ENCODE results near the gene GDPD2. TPM values are rescaled to one million over a fixed set of nuclear protein-coding genes. Genes with fewer than 3 reads are reported as not detected.

The GDPD2 gene
- total RNA-seq, 2 donors from 2014 or later: not detected

GRCh38 chrX:70468709-70469108 lies 45.6 kb downstream of the GDPD2 start:
- intact Hi-C loops (cut with DNase I): no loop called here
- no peak for DNase-seq (ENCODE audit: low spot score)
- 97% methylated on average over 1 of the region's 1 CpG for WGBS
- Histone ChIP-seq H3K9me3 (no peaks in the 10 kb centered on the region), H3K4me1 (replicated peaks) (no peaks in the 10 kb centered on the region), H3K36me3 (no peaks in the 10 kb centered on the region), H3K27me3 (replicated peaks; ENCODE audit: insufficient read depth) (no peaks in the 10 kb centered on the region), H3K4me3 (no peak overlapping the region), H3K27ac (no peak overlapping the region)
- no peak for TF ChIP-seq POLR2A (IDR thresholded peaks at IDR 0.05)
- TF ChIP-seq POLR2AphosphoS5 (IDR thresholded peaks at IDR 0.05): no peak
- no peak for TF ChIP-seq CTCF (IDR thresholded peaks at IDR 0.05)

GRCh38 chrX:70470850-70471289 lies 47.8 kb downstream of the GDPD2 start:
- Histone ChIP-seq H3K4me3 (no peak overlapping the region), H3K36me3 (no peaks in the 10 kb centered on the region), H3K27me3 (replicated peaks; ENCODE audit: insufficient read depth) (no peaks in the 10 kb centered on the region), H3K4me1 (replicated peaks) (no peaks in the 10 kb centered on the region), H3K9me3 (no peaks in the 10 kb centered on the region), H3K27ac (no peak overlapping the region)
- intact Hi-C loops (cut with DNase I): no loop called here
- DNase-seq (ENCODE audit: low spot score): no peak
- WGBS: 76% methylated on average over 3 of the region's 3 CpGs
- TF ChIP-seq POLR2AphosphoS5 (IDR thresholded peaks at IDR 0.05): no peak
- no peak for TF ChIP-seq CTCF (IDR thresholded peaks at IDR 0.05)
- TF ChIP-seq POLR2A (IDR thresholded peaks at IDR 0.05): no peak

- 92% methylated on average over 5 of the region's 5 CpGs for WGBS
- no peak for DNase-seq (ENCODE audit: low spot score)
- Histone ChIP-seq H3K27ac (no peak overlapping the region), H3K27me3 (replicated peaks; ENCODE audit: insufficient read depth) (no peaks in the 10 kb centered on the region), H3K4me3 (no peak overlapping the region), H3K4me1 (replicated peaks) (no peaks in the 10 kb centered on the region), H3K36me3 (no peaks in the 10 kb centered on the region), H3K9me3 (no peaks in the 10 kb centered on the region)
- intact Hi-C loops (cut with DNase I): no loop called here
- TF ChIP-seq CTCF (IDR thresholded peaks at IDR 0.05): no peak
- TF ChIP-seq POLR2AphosphoS5 (IDR thresholded peaks at IDR 0.05): no peak
Observed at GRCh38 chrX:70476166-70476933, 53.2 kb downstream of the GDPD2 start.

GRCh38 chrX:70476934-70477733 lies 54.0 kb downstream of the GDPD2 start:
- H3K4me1 ChIP-seq (replicated peaks): no peaks in the 10 kb centered on the region
- no peaks in the 10 kb centered on the region for H3K36me3 ChIP-seq
- 21% methylated on average over 13 of the region's 13 CpGs for WGBS
- H3K9me3 ChIP-seq: no peaks in the 10 kb centered on the region
- H3K4me3 ChIP-seq: no peak overlapping the region
- H3K27me3 ChIP-seq (replicated peaks; ENCODE audit: insufficient read depth): no peaks in the 10 kb centered on the region
- peak; percentile 28 for DNase-seq (ENCODE audit: low spot score)
- TF ChIP-seq CTCF (IDR thresholded peaks at IDR 0.05) (no peak), POLR2AphosphoS5 (IDR thresholded peaks at IDR 0.05) (peak; percentile 31), POLR2A (IDR thresholded peaks at IDR 0.05) (no peak)
- H3K27ac ChIP-seq: peak overlapping the region; percentile 38 to 54
- intact Hi-C loops (cut with DNase I): no loop called here
